SU-DHL-6 (cell line): ENCODE measurements around the gene TUSC7.

Experiments used
- H2AFZ ChIP-seq: fragments of 200-600 bp; sonication (generic); 2 replicates; pipeline ENCODE4 v1.6.1; 2014; ENCODE audit warnings: low read depth, mild to moderate bottlenecking, moderate library complexity, mixed read lengths, antibody characterized with exemption, low read length; ENCODE audit not compliant: severe bottlenecking
- H3F3A ChIP-seq: fragments of 200-600 bp; shearing (Covaris generic); 2 replicates; pipeline ENCODE4 v1.6.0; 2016; ENCODE audit warnings: antibody characterized with exemption, mild to moderate bottlenecking; ENCODE audit not compliant: insufficient read depth
- H3K27ac ChIP-seq: fragments of 200-600 bp; sonication (generic); 2 replicates; pipeline ENCODE4 v1.5.1; 2016; ENCODE audit warnings: low read depth, mild to moderate bottlenecking, low read length, moderate library complexity, mixed read lengths
- H3K27me3 ChIP-seq: fragments of 200-600 bp; sonication (generic), shearing (Covaris generic); 2 replicates; pipeline ENCODE4 v1.6.0; 2014; ENCODE audit warnings: mild to moderate bottlenecking, low read length
- H3K36me3 ChIP-seq: fragments of 200-600 bp; sonication (generic); 2 replicates; pipeline ENCODE4 v1.6.1; 2014; ENCODE audit warnings: mild to moderate bottlenecking, low read length, mixed read lengths
- H3K4me2 ChIP-seq: fragments of 300-600, 200-600 bp; shearing (Covaris generic), sonication (generic); 2 replicates; pipeline ENCODE4 v1.6.0; 2014; ENCODE audit warnings: low read length, low read depth, mild to moderate bottlenecking; ENCODE audit not compliant: poor library complexity, severe bottlenecking
- H3K4me3 ChIP-seq: fragments of 200-600 bp; sonication (generic); 2 replicates; pipeline ENCODE4 v1.5.1; 2014; ENCODE audit warnings: antibody characterized with exemption, low read length, mild to moderate bottlenecking, mixed read lengths; ENCODE audit not compliant: insufficient read depth, poor library complexity, severe bottlenecking
- H3K79me2 ChIP-seq: fragments of 200-600 bp; sonication (generic); 2 replicates; pipeline ENCODE4 v1.6.1; 2014; ENCODE audit warnings: mild to moderate bottlenecking, low read length, moderate library complexity; ENCODE audit not compliant: insufficient read depth
- H3K9ac ChIP-seq: fragments of 200-600 bp; sonication (generic); 2 replicates; pipeline ENCODE4 v1.7.0; 2014; ENCODE audit warnings: mild to moderate bottlenecking, low read length
- H3K9me2 ChIP-seq: fragments of 200-600 bp; sonication (generic); replicated peaks from 2 replicates; pipeline ENCODE4 v1.6.1; 2014; ENCODE audit warnings: low read length; ENCODE audit not compliant: insufficient read depth
- H3K9me3 ChIP-seq: fragments of 200-600 bp; sonication (generic); 2 replicates; pipeline ENCODE4 v1.6.1; 2014; ENCODE audit warnings: low read length, mixed read lengths; ENCODE audit not compliant: insufficient read depth
- H4K20me1 ChIP-seq: fragments of 200-600 bp; sonication (generic); 2 replicates; pipeline ENCODE4 v1.6.1; 2014; ENCODE audit warnings: low read depth, mild to moderate bottlenecking, antibody characterized with exemption, low read length, moderate library complexity, mixed read lengths
- CTCF ChIP-seq: fragments of 200-600 bp; sonication (generic); IDR thresholded peaks from one replicate; pipeline ENCODE4 v1.5.1; 2017; ENCODE audit warnings: antibody characterized with exemption, mild to moderate bottlenecking, low read length, moderate library complexity; ENCODE audit not compliant: insufficient read depth, poor library complexity, severe bottlenecking
- EZH2phosphoT487 ChIP-seq: fragments of 200-600 bp; sonication (generic), shearing (Covaris generic); conservative IDR thresholded peaks from 2 replicates; pipeline ENCODE4 v1.6.1; 2018; ENCODE audit warnings: mild to moderate bottlenecking, antibody characterized with exemption, low read length, moderate library complexity, mixed read lengths

Gene TUSC7

GRCh38 chr3:116716490-116716889, 6.9 kb downstream of the TUSC7 start:
- TF ChIP-seq CTCF (no peak), EZH2phosphoT487 (no peak)
- H3K9me3 ChIP-seq = no peaks in the 10 kb centered on the region
- no peak overlapping the region for H3K4me3 ChIP-seq
- no peak overlapping the region for H3K27ac ChIP-seq
- H3K4me2 ChIP-seq = no peak overlapping the region
- H3F3A ChIP-seq = no peaks in the 10 kb centered on the region
- H2AFZ ChIP-seq = no peak overlapping the region
- no peaks in the 10 kb centered on the region for H3K36me3 ChIP-seq
- H3K27me3 ChIP-seq = no peaks in the 10 kb centered on the region
- H4K20me1 ChIP-seq = no peaks in the 10 kb centered on the region
- H3K9me2 ChIP-seq = no peaks in the 10 kb centered on the region; the same call in 1 of the 2 replicates
- H3K79me2 ChIP-seq = no peaks in the 10 kb centered on the region
- H3K9ac ChIP-seq = no peak overlapping the region

- Histone ChIP-seq H3K4me2 (no peak overlapping the region), H3K9ac (no peak overlapping the region), H3F3A (no peaks in the 10 kb centered on the region), H3K27ac (no peak overlapping the region), H3K27me3 (no peaks in the 10 kb centered on the region), H3K36me3 (no peaks in the 10 kb centered on the region), H3K4me3 (no peak overlapping the region), H3K79me2 (no peaks in the 10 kb centered on the region), H3K9me3 (no peaks in the 10 kb centered on the region), H2AFZ (no peak overlapping the region), H4K20me1 (no peaks in the 10 kb centered on the region), H3K9me2 (no peaks in the 10 kb centered on the region; the same call in 1 of the 2 replicates)
- TF ChIP-seq EZH2phosphoT487 = no peak
- TF ChIP-seq CTCF = no peak
Observed at GRCh38 chr3:116717566-116717965, 8.0 kb downstream of the TUSC7 start.

- Histone ChIP-seq H3K36me3 (no peaks in the 10 kb centered on the region), H3K27ac (no peak overlapping the region), H3K4me2 (no peak overlapping the region), H3K9me2 (no peaks in the 10 kb centered on the region), H3F3A (no peaks in the 10 kb centered on the region), H3K27me3 (no peaks in the 10 kb centered on the region), H4K20me1 (no peaks in the 10 kb centered on the region), H2AFZ (no peak overlapping the region), H3K9ac (no peak overlapping the region), H3K9me3 (no peaks in the 10 kb centered on the region), H3K79me2 (no peaks in the 10 kb centered on the region), H3K4me3 (no peak overlapping the region)
- TF ChIP-seq EZH2phosphoT487 = no peak
- TF ChIP-seq CTCF = no peak
Observed at GRCh38 chr3:116728454-116728853, 18.9 kb downstream of the TUSC7 start.

- H3K27me3 ChIP-seq = no peaks in the 10 kb centered on the region
- no peak overlapping the region for H3K4me2 ChIP-seq
- no peaks in the 10 kb centered on the region for H3K36me3 ChIP-seq
- no peaks in the 10 kb centered on the region for H3K79me2 ChIP-seq
- H4K20me1 ChIP-seq = no peaks in the 10 kb centered on the region
- no peak overlapping the region for H3K9ac ChIP-seq
- TF ChIP-seq EZH2phosphoT487 (no peak), CTCF (no peak)
- H3K9me3 ChIP-seq = no peaks in the 10 kb centered on the region
- H3K4me3 ChIP-seq = no peak overlapping the region
- no peak overlapping the region for H2AFZ ChIP-seq
- H3F3A ChIP-seq = no peaks in the 10 kb centered on the region
- H3K9me2 ChIP-seq = no peaks in the 10 kb centered on the region
- no peak overlapping the region for H3K27ac ChIP-seq
Observed at GRCh38 chr3:116734243-116734642, 24.7 kb downstream of the TUSC7 start.
